Stimulated activated naive CD8-positive, alpha-beta T cell treated with anti-CD3 and anti-CD28 coated beads, Interleukin-15, Interleukin-2, amounts not matched to agents 100 ng/mL and 50 ng/mL, for 24 hours (primary cell): ENCODE data around the gene ONECUT3.

ENCODE experiments used
- H3K27ac Mint-ChIP-seq: one replicate; pipeline ENCODE4 v1.8.0; 2021; ENCODE audit warnings: mild to moderate bottlenecking, mixed read lengths
- H3K27me3 Mint-ChIP-seq: one replicate; pipeline ENCODE4 v1.8.0; 2021; ENCODE audit warnings: mixed read lengths
- H3K36me3 Mint-ChIP-seq: one replicate; pipeline ENCODE4 v1.8.0; 2021; ENCODE audit warnings: low read depth, mixed read lengths
- H3K4me1 Mint-ChIP-seq: one replicate; pipeline ENCODE4 v1.8.0; 2021; ENCODE audit warnings: low read depth, mixed read lengths
- H3K4me3 Mint-ChIP-seq: one replicate; pipeline ENCODE4 v1.8.0; 2021; ENCODE audit warnings: mild to moderate bottlenecking, mixed read lengths
- H3K9me3 Mint-ChIP-seq: one replicate; pipeline ENCODE4 v1.8.0; 2021; ENCODE audit warnings: mixed read lengths

Gene ONECUT3

DNA sequence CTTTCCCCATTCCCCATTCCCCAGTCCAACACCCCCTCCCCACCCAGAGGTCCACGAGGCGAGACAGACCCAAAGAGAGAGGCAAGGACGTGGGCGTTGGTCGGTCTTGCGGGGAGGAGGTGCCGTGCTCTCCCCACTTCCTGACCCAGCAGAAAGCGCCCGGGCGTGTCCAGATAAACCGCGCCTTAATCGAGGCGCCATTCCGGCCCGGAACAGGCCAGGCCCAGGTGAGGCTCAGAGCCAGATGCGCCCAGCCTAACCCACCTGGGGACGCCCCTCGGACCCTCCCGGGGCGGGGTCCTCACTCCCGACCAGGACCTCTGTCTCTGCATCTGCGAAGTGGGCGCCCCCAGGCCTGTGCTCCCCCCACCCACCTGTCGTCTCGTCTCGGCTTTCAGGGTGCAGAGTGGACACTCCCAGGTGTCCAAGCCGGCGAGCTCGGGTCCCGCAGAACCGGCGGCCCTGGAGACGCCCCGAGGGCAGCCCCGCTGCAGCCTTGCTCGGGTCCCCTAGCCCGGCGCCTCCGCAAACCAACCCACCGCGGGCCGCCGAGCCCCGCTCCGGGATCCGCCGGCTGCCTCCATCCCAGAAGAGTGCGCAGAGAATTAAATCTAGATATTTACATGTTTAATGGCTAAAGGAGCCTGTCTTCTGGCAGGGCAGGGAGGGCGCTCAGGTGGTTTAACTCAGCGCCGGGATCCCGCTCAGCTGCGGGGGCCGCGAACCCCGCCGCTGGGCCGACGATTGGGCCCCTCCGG, 5.0 kb upstream of the ONECUT3 start:
- H3K36me3 Mint-ChIP-seq = no peaks in the 10 kb centered on the region
- H3K9me3 Mint-ChIP-seq = no peaks in the 10 kb centered on the region
- peaks cover 18% of the 10 kb centered on the region for H3K4me1 Mint-ChIP-seq
- H3K4me3 Mint-ChIP-seq = no peak overlapping the region
- H3K27ac Mint-ChIP-seq = no peak overlapping the region
- peaks cover 49% of the 10 kb centered on the region for H3K27me3 Mint-ChIP-seq

DNA sequence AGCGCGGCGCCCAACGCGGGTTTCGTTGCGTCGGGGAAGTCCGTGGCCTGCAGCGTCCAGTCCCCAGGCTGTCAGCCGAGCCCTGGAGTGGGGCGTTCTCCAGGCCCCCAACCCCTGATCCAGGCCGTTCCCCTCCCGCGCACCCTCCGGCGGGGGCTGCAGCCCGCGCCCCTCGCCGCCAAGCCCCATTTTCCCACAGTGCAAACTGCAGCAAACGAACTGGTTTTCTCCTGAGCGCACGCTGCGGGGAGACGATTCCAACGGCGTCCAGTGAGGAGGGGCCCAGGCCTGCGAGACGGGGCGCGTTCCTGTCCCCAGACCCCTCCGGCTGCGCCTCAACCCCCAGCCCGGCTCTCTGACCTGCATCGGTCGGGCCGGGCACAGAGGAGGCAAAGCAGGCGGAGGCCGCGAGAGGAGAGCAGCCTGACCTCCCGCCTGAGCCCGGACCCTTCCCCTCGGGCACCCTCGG, 4.4 kb upstream of the ONECUT3 start:
- H3K4me3 Mint-ChIP-seq = no peak overlapping the region
- H3K27me3 Mint-ChIP-seq = peaks cover 47% of the 10 kb centered on the region
- peaks cover 18% of the 10 kb centered on the region for H3K4me1 Mint-ChIP-seq
- no peaks in the 10 kb centered on the region for H3K36me3 Mint-ChIP-seq
- no peak overlapping the region for H3K27ac Mint-ChIP-seq
- H3K9me3 Mint-ChIP-seq = no peaks in the 10 kb centered on the region

DNA sequence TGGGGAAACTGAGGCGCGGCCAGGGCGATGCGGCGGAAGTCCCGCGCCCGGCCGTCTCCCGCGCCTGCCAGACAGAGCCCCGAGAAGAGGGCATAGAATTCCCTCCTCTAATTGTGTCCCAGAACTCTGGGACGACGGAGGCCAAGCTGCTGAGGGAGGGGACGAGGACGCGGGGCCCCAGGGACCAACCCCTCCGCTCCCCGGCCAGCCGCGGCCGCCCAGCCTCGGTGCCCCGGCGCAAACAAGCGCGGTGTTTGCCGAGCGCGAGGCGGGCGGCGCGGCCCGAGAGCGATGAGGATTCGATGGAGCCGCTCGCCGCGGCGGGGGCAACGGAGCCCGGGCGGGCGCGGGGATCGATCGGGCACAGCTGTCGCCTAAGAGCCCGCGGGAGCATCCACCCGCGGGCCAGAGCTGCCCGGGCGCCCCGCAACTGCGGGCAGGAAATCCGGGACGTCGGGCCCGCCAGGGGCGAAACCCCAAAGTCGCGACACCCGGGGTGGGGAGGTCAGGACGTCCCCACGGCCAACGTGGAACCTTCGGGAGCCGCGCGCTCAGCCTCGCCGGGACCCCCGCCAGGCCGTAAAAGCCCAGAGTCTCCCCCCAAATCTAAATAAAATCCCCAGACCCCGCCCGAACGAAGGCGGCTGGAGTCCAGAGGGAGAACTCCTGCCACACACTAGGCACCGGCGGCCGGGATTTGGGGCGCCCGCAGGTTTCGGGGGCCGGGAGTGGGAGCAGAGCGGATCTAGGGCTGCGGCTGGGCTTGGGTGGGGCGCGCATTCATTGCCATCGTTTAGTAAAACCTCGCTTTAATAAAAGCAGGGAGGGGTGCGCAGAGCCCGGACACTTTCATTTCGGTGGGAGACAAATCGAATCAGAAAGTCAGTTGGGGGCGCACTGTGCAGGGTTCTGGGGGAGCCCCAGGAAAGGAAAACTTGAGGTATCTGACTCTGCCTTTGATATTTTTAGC, 3.6 kb upstream of the ONECUT3 start:
- H3K27me3 Mint-ChIP-seq = peaks cover 47% of the 10 kb centered on the region

DNA sequence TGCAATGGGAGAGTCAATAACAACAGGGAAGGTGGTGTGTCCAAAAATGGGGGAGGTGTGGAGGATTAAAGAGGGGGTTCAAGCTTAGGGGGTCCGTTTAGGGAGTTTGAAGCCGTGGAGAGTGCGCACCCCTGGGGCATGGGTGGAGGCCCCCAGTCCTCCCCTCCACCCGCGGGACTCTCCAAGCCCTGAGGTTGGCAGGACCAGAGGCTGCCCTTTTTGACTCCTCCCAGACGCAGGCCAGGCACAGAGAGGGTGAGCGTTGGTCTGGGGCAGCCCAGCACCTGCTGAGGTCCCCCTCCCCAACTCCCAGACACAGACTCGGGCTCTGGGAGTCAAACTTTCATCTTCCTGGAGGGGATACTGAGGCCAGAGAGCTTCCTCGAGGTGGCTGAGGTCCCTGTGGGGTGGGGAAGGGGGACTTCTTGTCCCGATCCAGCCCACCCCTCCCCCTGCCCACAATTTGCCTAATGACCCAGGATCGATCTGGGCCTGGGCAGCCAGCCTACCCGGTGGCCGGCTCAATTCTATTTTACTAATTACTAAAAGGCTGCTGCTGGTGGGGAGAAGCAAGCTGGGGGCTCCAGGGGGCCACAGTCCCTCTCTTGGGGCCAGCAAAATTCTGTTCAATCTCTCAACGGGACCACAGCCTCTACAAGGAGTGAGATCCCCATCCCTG, 2.8 kb upstream of the ONECUT3 start:
- H3K4me3 Mint-ChIP-seq = peak overlapping the region; percentile 26
- H3K4me1 Mint-ChIP-seq = peaks cover 23% of the 10 kb centered on the region
- H3K9me3 Mint-ChIP-seq = no peaks in the 10 kb centered on the region
- no peaks in the 10 kb centered on the region for H3K36me3 Mint-ChIP-seq
- peak overlapping the region; percentile 68 for H3K27ac Mint-ChIP-seq
- H3K27me3 Mint-ChIP-seq = peaks cover 53% of the 10 kb centered on the region

More for the DNA sequence above, 3.6 kb upstream of the ONECUT3 start:
- Mint-ChIP-seq H3K4me3 (peak overlapping the region; percentile 26), H3K9me3 (no peaks in the 10 kb centered on the region), H3K4me1 (peaks cover 21% of the 10 kb centered on the region), H3K27ac (peak overlapping the region; percentile 68), H3K36me3 (no peaks in the 10 kb centered on the region)

DNA sequence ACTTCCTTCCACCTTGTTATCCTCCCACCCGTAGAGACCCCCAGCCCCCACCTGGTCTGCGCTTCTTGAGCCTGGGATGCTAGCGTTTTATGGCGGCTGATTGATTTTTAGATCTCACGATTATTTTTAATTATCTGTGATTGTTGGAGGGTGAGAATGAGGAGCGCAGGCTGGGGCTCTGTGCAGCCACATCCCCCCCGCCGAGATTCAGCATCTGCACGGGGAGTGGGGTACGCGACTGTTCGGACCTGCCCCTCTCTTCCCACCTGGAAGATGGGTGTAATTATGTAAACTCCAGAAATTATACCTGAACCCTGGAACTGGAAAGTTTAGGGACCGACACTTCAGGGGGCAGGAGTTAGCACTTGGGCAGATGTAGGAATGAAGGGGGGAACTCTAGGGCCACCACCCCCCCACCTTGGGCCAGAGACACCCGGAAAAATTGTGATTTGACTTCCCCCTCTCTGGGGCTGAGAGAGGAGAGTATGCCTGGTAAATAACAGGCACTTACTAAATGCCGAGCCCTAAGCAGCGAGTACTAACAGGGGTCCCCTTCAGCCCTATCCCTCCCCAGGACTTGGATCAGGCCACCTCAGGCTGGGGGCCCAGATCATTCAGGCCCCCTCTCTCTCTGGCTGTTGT, 1.8 kb upstream of the ONECUT3 start:
- Mint-ChIP-seq H3K4me1 (peaks cover 25% of the 10 kb centered on the region), H3K27me3 (peaks cover 60% of the 10 kb centered on the region), H3K27ac (no peak overlapping the region), H3K36me3 (no peaks in the 10 kb centered on the region), H3K9me3 (no peaks in the 10 kb centered on the region), H3K4me3 (no peak overlapping the region)

DNA sequence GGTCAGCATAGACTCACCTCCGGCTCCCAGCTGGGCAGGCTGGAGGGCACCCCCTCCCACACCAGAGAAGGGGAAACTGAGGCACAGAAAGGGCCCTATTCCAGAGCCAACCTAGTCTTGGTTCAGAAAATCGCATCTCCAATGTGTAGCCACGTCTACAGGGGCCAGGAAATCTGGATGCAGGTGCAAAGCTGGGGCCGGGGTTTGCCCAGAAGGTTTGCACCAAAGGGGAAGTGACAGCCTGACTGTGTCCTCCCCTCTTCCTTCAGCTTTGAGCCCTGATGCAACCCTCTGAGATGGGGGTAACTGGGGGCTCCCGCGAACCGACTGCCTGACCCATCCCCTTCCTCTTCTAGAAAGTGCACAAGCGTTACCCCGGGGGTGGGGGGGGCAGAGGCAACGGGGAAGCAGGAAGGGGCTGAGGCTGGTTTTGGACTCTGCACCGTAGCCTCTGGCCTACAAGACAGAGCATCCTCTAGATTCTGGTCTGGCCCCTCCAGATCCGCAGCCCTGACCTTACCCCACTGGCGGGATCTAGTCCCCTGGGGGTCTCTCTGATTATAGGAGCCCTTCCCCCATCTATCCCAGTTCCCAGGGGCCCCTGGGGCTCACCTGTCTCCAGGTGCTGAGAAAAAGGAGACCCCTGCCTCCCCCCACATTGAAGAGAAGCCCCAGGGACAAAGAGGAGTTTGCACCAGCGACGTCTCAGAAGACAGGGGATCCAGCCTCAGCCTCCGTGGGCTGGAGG, 1.1 kb upstream of the ONECUT3 start:
- Mint-ChIP-seq H3K27me3 (peaks cover 61% of the 10 kb centered on the region), H3K27ac (no peak overlapping the region), H3K4me1 (peaks cover 24% of the 10 kb centered on the region), H3K4me3 (no peak overlapping the region), H3K36me3 (no peaks in the 10 kb centered on the region), H3K9me3 (no peaks in the 10 kb centered on the region)

DNA sequence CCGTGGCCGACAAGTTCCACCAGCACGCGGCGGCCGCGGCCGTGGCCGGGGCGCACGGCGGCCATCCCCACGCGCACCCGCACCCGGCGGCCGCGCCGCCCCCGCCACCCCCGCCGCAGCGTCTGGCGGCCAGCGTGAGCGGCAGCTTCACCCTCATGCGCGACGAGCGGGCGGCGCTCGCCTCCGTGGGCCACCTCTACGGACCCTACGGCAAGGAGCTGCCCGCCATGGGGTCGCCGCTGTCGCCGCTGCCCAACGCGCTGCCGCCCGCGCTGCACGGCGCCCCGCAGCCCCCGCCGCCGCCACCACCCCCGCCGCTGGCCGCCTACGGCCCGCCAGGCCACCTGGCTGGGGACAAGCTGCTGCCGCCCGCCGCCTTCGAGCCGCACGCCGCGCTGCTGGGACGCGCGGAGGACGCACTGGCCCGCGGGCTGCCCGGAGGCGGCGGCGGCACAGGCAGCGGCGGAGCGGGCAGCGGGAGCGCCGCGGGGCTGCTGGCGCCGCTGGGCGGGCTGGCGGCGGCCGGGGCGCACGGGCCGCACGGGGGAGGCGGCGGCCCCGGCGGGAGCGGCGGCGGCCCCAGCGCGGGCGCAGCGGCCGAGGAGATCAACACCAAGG, 821 bp downstream of the ONECUT3 start:
- H3K4me3 Mint-ChIP-seq = no peak overlapping the region
- no peaks in the 10 kb centered on the region for H3K36me3 Mint-ChIP-seq
- H3K4me1 Mint-ChIP-seq = peaks cover 16% of the 10 kb centered on the region
- H3K27me3 Mint-ChIP-seq = peaks cover 67% of the 10 kb centered on the region
- H3K27ac Mint-ChIP-seq = no peak overlapping the region
- H3K9me3 Mint-ChIP-seq = no peaks in the 10 kb centered on the region

DNA sequence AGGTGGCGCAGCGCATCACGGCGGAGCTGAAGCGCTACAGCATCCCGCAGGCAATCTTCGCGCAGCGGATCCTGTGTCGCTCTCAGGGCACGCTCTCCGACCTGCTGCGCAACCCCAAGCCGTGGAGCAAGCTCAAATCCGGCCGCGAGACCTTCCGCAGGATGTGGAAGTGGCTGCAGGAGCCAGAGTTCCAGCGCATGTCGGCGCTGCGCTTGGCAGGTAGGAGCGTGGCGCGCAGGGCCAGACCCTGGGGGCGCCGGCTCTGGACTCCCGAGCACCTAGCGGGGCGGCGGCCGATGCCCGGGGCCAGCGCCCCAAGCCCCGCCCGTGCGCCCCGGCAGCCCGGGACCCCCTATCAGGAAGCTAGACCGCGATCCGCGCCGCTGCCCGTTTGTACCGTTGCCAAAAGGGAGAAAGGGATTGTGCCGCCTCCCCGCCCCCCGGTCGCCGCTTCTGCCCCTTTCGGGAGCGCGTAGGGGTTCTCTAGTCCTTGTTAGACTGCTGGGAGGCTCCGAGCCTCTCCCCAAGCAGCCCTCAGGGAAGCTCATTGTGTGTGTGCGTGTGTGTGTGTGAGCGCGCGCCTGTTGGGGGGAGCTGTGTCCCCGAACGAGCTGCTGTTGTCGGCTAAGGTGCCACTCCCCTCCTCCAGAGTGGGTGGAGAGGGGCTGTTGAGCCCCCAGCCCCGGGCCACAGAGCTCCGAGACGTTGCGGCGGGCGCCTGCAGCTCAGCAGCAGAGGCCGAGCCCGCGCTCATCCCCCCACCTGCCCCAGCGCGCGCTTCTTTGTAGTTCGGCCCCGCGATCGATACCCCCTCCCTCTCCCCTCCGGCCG, 1.5 kb downstream of the ONECUT3 start:
- Mint-ChIP-seq H3K9me3 (no peaks in the 10 kb centered on the region), H3K4me1 (peaks cover 15% of the 10 kb centered on the region), H3K27ac (no peak overlapping the region), H3K27me3 (peaks cover 70% of the 10 kb centered on the region), H3K4me3 (no peak overlapping the region), H3K36me3 (no peaks in the 10 kb centered on the region)

DNA sequence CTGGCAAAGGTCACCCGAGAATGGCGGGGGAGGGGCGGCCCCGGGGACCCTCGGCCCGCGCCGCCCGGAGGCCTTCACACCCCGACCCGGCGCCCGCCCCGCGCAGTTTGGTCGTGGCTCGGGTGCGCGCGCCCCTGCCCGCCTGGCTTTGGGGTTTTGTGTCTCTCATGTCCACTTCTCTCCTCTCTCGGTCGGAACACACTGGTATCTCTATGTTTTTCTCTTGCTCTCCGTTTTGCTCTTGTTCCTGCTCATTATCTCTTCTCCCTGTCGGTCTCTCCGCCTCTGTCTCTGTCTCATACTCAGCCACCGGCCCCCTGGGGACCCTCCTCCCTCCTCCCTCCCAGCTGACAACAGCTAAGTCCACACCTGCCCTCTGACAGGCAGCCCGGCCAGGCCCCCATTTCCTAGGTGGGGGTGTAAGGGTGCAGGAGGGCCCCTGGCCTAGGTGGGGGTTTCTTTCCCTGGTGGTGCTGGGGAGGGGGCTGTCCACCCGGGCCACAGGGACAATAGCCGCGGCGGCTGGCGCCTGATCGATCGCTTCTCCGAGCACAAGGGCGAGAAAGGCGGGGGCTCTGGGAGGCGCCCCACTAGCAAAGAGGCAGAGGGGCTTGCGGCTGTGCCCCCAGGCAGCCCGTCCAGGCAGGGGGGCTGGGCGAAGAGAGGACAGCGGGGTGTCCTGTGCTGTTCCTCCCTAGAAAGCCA, 2.3 kb downstream of the ONECUT3 start:
- H3K27ac Mint-ChIP-seq = peak overlapping the region; percentile 73
- peaks cover 64% of the 10 kb centered on the region for H3K27me3 Mint-ChIP-seq
- H3K4me3 Mint-ChIP-seq = peak overlapping the region; percentile 42
- H3K4me1 Mint-ChIP-seq = peaks cover 10% of the 10 kb centered on the region
- H3K9me3 Mint-ChIP-seq = no peaks in the 10 kb centered on the region
- H3K36me3 Mint-ChIP-seq = no peaks in the 10 kb centered on the region

DNA sequence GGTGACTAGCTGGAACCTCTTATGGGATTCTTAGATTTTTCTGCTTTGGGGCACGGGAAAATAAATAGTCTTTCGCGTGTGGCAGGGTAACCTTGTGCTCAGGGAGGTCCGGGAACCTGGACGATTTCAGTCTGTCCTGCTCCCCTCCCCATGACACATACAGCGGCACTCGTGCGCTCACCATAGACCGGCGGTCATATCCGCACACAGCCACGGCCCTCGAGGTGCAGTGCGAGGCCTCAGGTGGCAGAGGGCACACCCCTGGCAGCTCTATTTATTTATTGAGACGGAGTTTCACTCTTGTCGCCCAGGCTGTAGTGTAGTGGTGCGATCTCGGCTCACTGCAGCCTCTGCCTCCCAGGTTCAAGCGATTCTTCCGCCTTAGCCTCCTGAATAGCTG, 3.0 kb downstream of the ONECUT3 start:
- Mint-ChIP-seq H3K4me3 (no peak overlapping the region), H3K9me3 (no peaks in the 10 kb centered on the region), H3K36me3 (no peaks in the 10 kb centered on the region), H3K27ac (no peak overlapping the region), H3K4me1 (peaks cover 10% of the 10 kb centered on the region), H3K27me3 (peaks cover 64% of the 10 kb centered on the region)

DNA sequence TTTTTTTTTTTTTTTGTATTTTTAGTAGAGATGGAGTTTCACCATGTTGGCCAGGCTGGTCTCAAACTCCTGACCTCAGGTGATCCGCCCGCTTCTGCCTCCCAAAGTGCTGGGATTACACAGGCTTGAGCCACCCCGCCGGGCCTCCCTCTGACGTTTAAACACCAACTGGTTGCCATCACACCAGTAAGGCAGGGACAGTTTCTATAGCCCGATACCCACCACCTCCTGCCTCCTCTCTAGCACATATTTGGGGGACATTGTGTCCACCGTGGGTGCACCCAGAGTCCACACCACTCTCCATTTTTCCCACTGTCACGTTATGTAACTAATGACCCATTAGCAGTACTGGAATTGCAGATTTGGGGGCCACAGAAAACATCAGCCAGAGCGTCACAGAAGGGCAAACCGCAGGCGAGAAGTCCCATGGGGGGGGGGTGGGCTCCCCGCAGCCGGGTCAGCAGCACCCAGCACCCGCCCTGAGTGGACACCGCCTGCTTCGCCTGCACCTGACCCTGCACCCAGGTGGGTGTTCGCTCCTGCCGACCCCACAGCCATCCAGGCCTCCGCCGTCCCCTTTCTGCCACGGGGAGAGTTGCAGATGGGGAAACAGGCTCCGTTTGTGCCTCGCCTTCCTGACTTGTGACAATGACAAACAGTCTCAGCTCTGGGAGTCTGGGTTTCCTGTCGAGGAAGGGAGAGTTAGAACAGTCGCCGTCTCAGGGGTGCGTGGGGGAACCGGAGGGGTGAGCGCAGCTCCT, 3.6 kb downstream of the ONECUT3 start:
- Mint-ChIP-seq H3K27me3 (peaks cover 64% of the 10 kb centered on the region), H3K4me3 (no peak overlapping the region), H3K27ac (no peak overlapping the region), H3K9me3 (no peaks in the 10 kb centered on the region), H3K4me1 (peaks cover 10% of the 10 kb centered on the region), H3K36me3 (no peaks in the 10 kb centered on the region)
